HPDE6-E6E7 (cell line): ENCODE measurements around the gene CYP4F11.
"Not testable (repeated sequence)": the region's sequence is repeated elsewhere in the genome, so short reads cannot be mapped to it uniquely, and the experiment has no call there.

Experiments used
- DNase-seq: peaks from one replicate; pipeline ENCODE4 v3.0.0; 2011; ENCODE audit warnings: missing footprints; ENCODE audit errors: extremely low spot score

CYP4F11 gene

GRCh38 chr19:15934332-15935078 is at the start of gene CYP4F11:
TSS of gene CYP4F11 (minus strand) at chr19:15934529. CDS start at chr19:15934408, 121 bp downstream.
- peak; percentile 88 for DNase-seq

GRCh38 chr19:15979293-15979692 is 45.0 kb upstream of the CYP4F11 start:
- DNase-seq, result no peak

- DNase-seq, result no peak
These were observed 43.4 kb upstream of the CYP4F11 start for GRCh38 chr19:15977690-15978089.

- no peak for DNase-seq
These were observed 42.7 kb upstream of the CYP4F11 start for GRCh38 chr19:15976836-15977689.

GRCh38 chr19:15974856-15975255 is 40.5 kb upstream of the CYP4F11 start:
- DNase-seq, result no peak

- not testable (repeated sequence) for DNase-seq
These were observed 37.7 kb upstream of the CYP4F11 start for GRCh38 chr19:15972043-15972442.

GRCh38 chr19:15971224-15971780 is 37.0 kb upstream of the CYP4F11 start:
- DNase-seq, result no peak

GRCh38 chr19:15964231-15964630 is 29.9 kb upstream of the CYP4F11 start:
- no peak for DNase-seq

- DNase-seq, result no peak
These were observed 28.0 kb upstream of the CYP4F11 start for GRCh38 chr19:15962319-15962718.

- no peak for DNase-seq
These were observed 20.5 kb upstream of the CYP4F11 start for GRCh38 chr19:15954820-15955219.

- no peak for DNase-seq
These were observed 14.1 kb upstream of the CYP4F11 start, which contains the start of gene OR10H4 for GRCh38 chr19:15948223-15949058. TSS of gene OR10H4 (plus strand) at chr19:15949008. CDS start at chr19:15949008, 0 bp downstream.

GRCh38 chr19:15945301-15945700 is 11.0 kb upstream of the CYP4F11 start:
- DNase-seq, result no peak

- DNase-seq, result no peak
These were observed 10.1 kb upstream of the CYP4F11 start for GRCh38 chr19:15944401-15944800.

GRCh38 chr19:15937771-15938170 is 3.4 kb upstream of the CYP4F11 start:
- no peak for DNase-seq

GRCh38 chr19:15936950-15937349 is 2.6 kb upstream of the CYP4F11 start:
- no peak for DNase-seq

- DNase-seq, result no peak
These were observed 1.8 kb upstream of the CYP4F11 start for GRCh38 chr19:15936173-15936572.

- peak; percentile 28 for DNase-seq
These were observed 906 bp upstream of the CYP4F11 start for GRCh38 chr19:15935167-15935702.

GRCh38 chr19:15933761-15934331 is 483 bp downstream of the CYP4F11 start:
- DNase-seq, result not testable (repeated sequence)

GRCh38 chr19:15928321-15928720 is 6.0 kb downstream of the CYP4F11 start:
- DNase-seq, result no peak

GRCh38 chr19:15926484-15926883 is 7.8 kb downstream of the CYP4F11 start:
- no peak for DNase-seq

- no peak for DNase-seq
These were observed 10.6 kb downstream of the CYP4F11 start for GRCh38 chr19:15923702-15924101.
